Uterus (tissue), 4 donors: Measurements from ENCODE around the gene KCNV2. TPM values are rescaled to one million over a fixed set of nuclear protein-coding genes. Genes with fewer than 3 reads are reported as not detected.
A peak's percentile ranks its signal among the peaks of the same experiment; 100 is the strongest.

Experiments used
- DNase-seq, 2 donors: peaks; one replicate each; pipeline ENCODE4 v3.0.0-alpha.2; 2019 to 2020
- H3K27ac ChIP-seq, 2 donors: fragments of 200-600 bp; sonication (generic); 1 replicate in 1 of 2; 2 replicates in 1 of 2; pipeline ENCODE4 v1.5.1; 2016 to 2018
- H3K27me3 ChIP-seq, 2 donors: fragments of 200-600 bp; sonication (generic); one replicate each; pipeline ENCODE4 v1.5.1; 2018 to 2019; ENCODE audit warnings: control low read depth in 1 of 2
- H3K36me3 ChIP-seq, 2 donors: fragments of 200-600 bp; sonication (generic); one replicate each; pipeline ENCODE4 v1.5.1; 2019; ENCODE audit warnings: control low read depth in 1 of 2
- H3K4me1 ChIP-seq, 2 donors: fragments of 200-600 bp; sonication (generic); one replicate each; pipeline ENCODE4 v1.5.1; 2018 to 2019; ENCODE audit warnings: control low read depth in 1 of 2
- H3K4me3 ChIP-seq, 2 donors: fragments of 200-600 bp; sonication (generic); 1 replicate in 1 of 2; 2 replicates in 1 of 2; pipeline ENCODE4 v1.5.1; 2018 to 2019; ENCODE audit warnings: mild to moderate bottlenecking in 1 of 2
- H3K9me3 ChIP-seq, 2 donors: fragments of 200-600 bp; sonication (generic); one replicate each; pipeline ENCODE4 v1.5.1; 2019; ENCODE audit warnings: control low read depth in 1 of 2
- CTCF ChIP-seq, 4 experiments: fragments of 200-600 bp in 2 of 4; fragments of 450-650 bp in 2 of 4; sonication (generic) in 2 of 4; IDR thresholded peaks; one replicate each; pipeline ENCODE4 v1.5.1; 2016 to 2019; ENCODE audit warnings: antibody characterized with exemption in 4 of 4, mild to moderate bottlenecking in 2 of 4, moderate library complexity in 1 of 4
- POLR2A ChIP-seq, 2 donors: fragments of 450-650 bp; IDR thresholded peaks; one replicate each; pipeline ENCODE4 v1.6.1; 2016; ENCODE audit warnings: antibody characterized with exemption in 2 of 2, mild to moderate bottlenecking in 1 of 2, moderate library complexity in 1 of 2
- intact Hi-C: fragments of 100-400 bp; cut with DNase I; formaldehyde crosslinking; loops from one replicate; pipeline ENCODE4 v1.15.1; 2023; ENCODE audit warnings: low total_unique reads
- total RNA-seq, 4 donors: library from RNA; depleted of rRNA in 3 of 4; stranded (reverse); fragments of >200 nt in 3 of 4; gene quantifications; one replicate each; pipeline versions ENCODE4 v1.1.0 to v1.2.4, GENCODE V29; 2014 to 2023
- donor health status: DM: yes; HTN: yes; CAD: no.

The KCNV2 gene
- total RNA-seq, 4 donors from 2014 or later = not detected

DNA sequence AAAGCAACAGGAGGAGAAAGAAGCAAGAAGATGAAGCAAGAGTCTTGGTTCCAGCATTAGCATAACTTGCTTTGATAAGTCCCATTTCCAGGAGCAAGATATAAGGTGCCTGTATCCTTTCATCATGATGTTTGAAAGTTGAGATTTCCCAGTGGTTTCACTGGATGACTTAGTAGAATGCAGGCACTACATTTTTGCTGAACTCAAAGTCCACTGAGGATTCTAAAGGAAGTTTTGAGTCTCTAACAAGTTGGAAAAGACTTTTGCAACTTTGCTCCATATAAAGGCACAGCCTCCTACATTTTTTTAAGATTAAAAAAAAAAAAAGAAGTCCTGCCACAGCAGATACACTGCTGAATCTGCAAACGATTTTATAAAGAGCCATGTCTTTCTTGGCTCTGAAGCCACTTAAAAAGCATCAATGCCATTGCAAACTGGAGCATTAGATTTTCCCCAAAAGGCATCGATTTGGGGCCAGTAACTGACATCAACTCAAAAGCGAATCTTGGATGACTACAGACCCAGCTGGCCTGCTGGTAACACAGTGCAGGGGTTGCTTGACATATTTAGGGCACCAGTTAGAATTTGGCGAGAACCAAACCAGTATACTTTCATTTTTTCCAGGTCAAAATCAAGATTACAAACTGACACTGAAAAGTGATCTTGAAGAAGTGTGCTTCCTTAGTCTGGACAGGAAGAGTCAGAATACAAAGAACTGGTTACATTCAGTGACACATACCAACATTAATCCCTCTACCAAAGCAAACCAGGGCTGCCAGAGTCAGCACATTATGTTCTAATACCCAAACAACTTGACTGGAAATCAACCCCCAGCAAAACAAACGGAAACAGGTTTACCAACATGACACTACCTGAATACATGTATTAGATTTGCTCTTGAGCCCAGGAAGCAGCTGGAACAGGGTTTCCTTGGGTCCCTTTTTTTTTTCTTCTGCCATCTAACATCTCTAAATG, 39.1 kb upstream of the KCNV2 start:
- no peak for TF ChIP-seq POLR2A (IDR thresholded peaks at IDR 0.05)
- no peak for TF ChIP-seq CTCF (IDR thresholded peaks at IDR 0.05)
- Histone ChIP-seq H3K27me3 (no peaks in the 10 kb centered on the region), H3K27ac (peak overlapping the region in 1 of 2 donors; percentile 20), H3K9me3 (no peaks in the 10 kb centered on the region), H3K4me1 (no peaks in the 10 kb centered on the region), H3K4me3 (no peak overlapping the region), H3K36me3 (no peaks in the 10 kb centered on the region)
- intact Hi-C loops = no loop called here
- DNase-seq = no peak

DNA sequence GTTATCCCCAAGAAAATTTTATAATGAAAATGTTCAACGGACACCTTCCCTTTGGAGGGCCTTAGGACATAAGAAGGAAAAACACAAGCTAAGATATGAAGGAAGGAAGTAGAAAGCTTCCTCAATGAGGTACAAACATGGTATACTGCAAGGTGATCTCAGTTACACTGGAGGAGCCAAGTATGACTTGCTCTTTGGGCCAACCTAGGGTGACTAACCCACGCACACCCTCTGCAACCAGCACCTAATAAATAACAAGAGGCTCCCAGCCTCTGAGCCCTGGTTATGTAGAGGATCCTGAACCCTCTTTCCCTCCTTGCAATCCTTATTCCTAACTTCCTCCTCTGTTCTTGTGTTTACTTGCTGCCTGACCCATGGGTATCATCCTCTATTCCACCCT, 38.3 kb upstream of the KCNV2 start:
- Histone ChIP-seq H3K9me3 (no peaks in the 10 kb centered on the region), H3K4me1 (no peaks in the 10 kb centered on the region), H3K27ac (no peak overlapping the region), H3K27me3 (no peaks in the 10 kb centered on the region), H3K4me3 (no peak overlapping the region), H3K36me3 (no peaks in the 10 kb centered on the region)
- no peak for DNase-seq
- TF ChIP-seq CTCF (IDR thresholded peaks at IDR 0.05) (no peak), POLR2A (IDR thresholded peaks at IDR 0.05) (no peak)
- intact Hi-C loops = no loop called here

DNA sequence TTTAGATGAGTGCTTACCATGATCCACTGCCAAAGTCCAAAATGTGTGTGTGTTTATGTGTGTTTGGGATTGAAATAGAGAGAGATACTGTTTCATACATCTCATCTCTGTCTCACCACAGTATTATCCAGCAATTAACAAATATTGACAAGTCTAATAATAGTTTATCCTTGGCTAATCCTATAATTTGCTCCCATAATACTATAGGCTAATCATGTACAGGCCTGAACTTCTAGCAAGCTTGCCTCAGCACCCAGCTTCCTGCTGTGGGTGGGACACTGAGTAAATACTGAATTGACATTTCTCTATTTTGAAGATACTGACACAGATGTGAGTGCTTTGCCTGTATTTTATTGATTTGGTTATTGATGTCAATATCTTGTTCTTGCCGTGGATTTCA, 35.3 kb upstream of the KCNV2 start:
- intact Hi-C loops = no loop called here
- DNase-seq = no peak
- no peak for TF ChIP-seq CTCF (IDR thresholded peaks at IDR 0.05)
- TF ChIP-seq POLR2A (IDR thresholded peaks at IDR 0.05) = no peak
- Histone ChIP-seq H3K4me1 (no peaks in the 10 kb centered on the region), H3K9me3 (no peaks in the 10 kb centered on the region), H3K36me3 (no peaks in the 10 kb centered on the region), H3K27ac (no peak overlapping the region), H3K27me3 (no peaks in the 10 kb centered on the region), H3K4me3 (no peak overlapping the region)

GRCh38 chr9:2686911-2687310, 30.4 kb upstream of the KCNV2 start:
- no peak for DNase-seq
- Histone ChIP-seq H3K36me3 (no peaks in the 10 kb centered on the region), H3K4me3 (no peak overlapping the region), H3K27ac (no peak overlapping the region), H3K9me3 (no peaks in the 10 kb centered on the region), H3K27me3 (no peaks in the 10 kb centered on the region), H3K4me1 (no peaks in the 10 kb centered on the region)
- intact Hi-C loops = no loop called here
- no peak for TF ChIP-seq CTCF (IDR thresholded peaks at IDR 0.05)
- TF ChIP-seq POLR2A (IDR thresholded peaks at IDR 0.05) = no peak

GRCh38 chr9:2688636-2689035, 28.7 kb upstream of the KCNV2 start:
- no peak overlapping the region for H3K27ac ChIP-seq
- no peaks in the 10 kb centered on the region for H3K4me1 ChIP-seq
- H3K36me3 ChIP-seq = no peaks in the 10 kb centered on the region
- H3K4me3 ChIP-seq = no peak overlapping the region
- intact Hi-C loops = no loop called here
- no peaks in the 10 kb centered on the region for H3K27me3 ChIP-seq
- TF ChIP-seq CTCF (IDR thresholded peaks at IDR 0.05) = no peak
- no peak for TF ChIP-seq POLR2A (IDR thresholded peaks at IDR 0.05)
- no peaks in the 10 kb centered on the region for H3K9me3 ChIP-seq
- DNase-seq = no peak
